ENCODE results near the gene KHDRBS1.

The KHDRBS1 gene

DNA sequence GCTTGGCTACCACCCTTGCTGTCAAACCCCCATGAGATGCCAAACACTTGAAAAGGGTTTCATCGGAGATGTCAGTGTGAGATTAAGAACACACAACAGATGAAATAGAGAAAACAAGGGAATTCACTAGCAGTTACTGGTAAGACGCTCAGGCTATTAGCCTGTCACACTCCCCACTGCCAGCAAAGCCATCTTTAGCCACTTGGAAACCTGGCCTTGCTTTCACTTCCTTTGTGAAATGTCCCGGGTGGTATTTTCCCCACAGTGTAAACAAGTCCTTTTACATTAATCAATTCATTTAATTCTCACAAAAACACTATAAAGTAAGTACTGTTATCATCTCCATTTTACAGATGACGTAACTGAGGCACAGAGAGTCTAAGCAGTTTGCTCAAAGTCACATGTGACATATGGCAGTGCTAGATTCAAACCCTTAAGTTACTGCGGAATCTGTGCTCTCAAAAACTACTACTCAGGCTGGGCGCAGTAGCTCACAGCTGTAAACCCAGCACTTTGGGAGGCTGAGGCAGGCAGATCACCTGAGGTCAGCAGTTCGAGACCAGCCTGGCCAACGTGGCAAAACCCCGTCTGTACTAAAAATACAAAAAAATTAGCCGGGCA, 32.7 kb upstream of the KHDRBS1 start:
- no peak for DNase-seq (ENCODE audit: extremely low spot score)
- TF ChIP-seq, protein P1, sequence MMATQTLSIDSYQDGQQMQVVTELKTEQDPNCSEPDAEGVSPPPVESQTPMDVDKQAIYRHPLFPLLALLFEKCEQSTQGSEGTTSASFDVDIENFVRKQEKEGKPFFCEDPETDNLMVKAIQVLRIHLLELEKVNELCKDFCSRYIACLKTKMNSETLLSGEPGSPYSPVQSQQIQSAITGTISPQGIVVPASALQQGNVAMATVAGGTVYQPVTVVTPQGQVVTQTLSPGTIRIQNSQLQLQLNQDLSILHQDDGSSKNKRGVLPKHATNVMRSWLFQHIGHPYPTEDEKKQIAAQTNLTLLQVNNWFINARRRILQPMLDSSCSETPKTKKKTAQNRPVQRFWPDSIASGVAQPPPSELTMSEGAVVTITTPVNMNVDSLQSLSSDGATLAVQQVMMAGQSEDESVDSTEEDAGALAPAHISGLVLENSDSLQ (IDR thresholded peaks at IDR 0.05), result no peak
- TF ChIP-seq FOXA1 (IDR thresholded peaks at IDR 0.05), result no peak
- POLR2A ChIA-PET, result interaction anchor here (1.1 kb wide), 1 partner anchor 91 kb away, joined by 3 read pairs; no protein-coding TSS in a partner anchor
- CTCF ChIA-PET, result no interaction called here

DNA sequence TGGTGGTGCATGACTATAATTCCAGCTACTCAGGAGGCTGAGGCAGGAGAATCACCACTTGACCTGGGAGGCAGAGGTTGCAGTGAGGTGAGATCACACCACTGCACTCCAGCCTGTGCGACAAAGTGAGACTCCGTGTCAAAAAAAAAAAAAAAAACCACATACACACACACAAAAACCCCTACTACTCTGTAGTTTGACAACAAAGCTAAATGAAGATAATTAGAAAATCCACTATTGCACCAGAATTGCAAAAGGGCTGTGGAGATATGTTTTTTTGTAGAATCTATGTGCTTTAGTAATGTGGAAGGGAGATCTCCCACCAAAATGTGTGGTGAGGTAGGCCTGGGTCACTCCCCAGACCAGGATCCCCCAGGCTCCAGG, 32.2 kb upstream of the KHDRBS1 start:
- no peak for DNase-seq (ENCODE audit: extremely low spot score)
- TF ChIP-seq BHLHE40 (IDR thresholded peaks at IDR 0.05; ENCODE audit: borderline replicate concordance) (no peak), L3MBTL2 (conservative IDR thresholded peaks at IDR 0.05) (no peak), TARDBP (IDR thresholded peaks at IDR 0.05) (no peak), ARNT (IDR thresholded peaks at IDR 0.05) (no peak), FOXA1 (IDR thresholded peaks at IDR 0.05) (no peak), FOXM1 (IDR thresholded peaks at IDR 0.05; ENCODE audit: borderline replicate concordance) (no peak), SP1 (IDR thresholded peaks at IDR 0.05) (no peak), CTBP1 (IDR thresholded peaks at IDR 0.05; ENCODE audit: borderline replicate concordance) (no peak), SUZ12 (IDR thresholded peaks at IDR 0.05) (no peak), HDGF (IDR thresholded peaks at IDR 0.05; ENCODE audit: borderline replicate concordance) (no peak), ZNF384 (IDR thresholded peaks at IDR 0.05) (no peak), ELF4 (IDR thresholded peaks at IDR 0.05) (no peak), NFRKB (IDR thresholded peaks at IDR 0.05) (no peak), FOXK2 (IDR thresholded peaks at IDR 0.05) (no peak), LEF1 (IDR thresholded peaks at IDR 0.05; ENCODE audit: borderline replicate concordance) (no peak)
- TF ChIP-seq, protein P1 (IDR thresholded peaks at IDR 0.05), result no peak
- POLR2A ChIA-PET, result interaction anchor here (1.1 kb wide), 1 partner anchor 90 kb away, joined by 3 read pairs; no protein-coding TSS in a partner anchor
- CTCF ChIA-PET, result no interaction called here

DNA sequence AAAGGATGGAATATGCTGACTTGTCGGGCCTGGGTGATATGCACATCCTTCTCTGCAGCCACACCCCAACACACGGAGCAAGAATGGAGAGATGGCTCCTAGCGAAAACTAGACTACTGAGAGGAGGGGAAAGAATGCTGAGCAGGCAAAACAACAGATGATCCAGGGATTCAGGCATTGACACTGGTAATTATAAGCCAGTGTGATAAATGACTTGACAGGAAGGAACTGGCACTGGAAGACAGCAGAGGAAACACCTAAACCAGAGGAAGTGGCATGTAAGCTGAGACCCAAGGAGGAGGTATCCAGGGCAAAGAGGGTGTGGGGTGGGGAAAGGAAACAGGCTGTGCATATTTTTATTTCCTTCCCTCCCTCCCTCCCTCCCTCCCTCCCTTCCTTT, 31.7 kb upstream of the KHDRBS1 start:
- ChIA-PET CTCF (no interaction called here), POLR2A (interaction anchor here (1.1 kb wide), 1 partner anchor 90 kb away, joined by 3 read pairs; no protein-coding TSS in a partner anchor)
- no peak for DNase-seq (ENCODE audit: extremely low spot score)
- TF ChIP-seq, protein P1 (IDR thresholded peaks at IDR 0.05), result 0 out of 2 replicates have a peak, but pooled peaks have one; percentile 21
- TF ChIP-seq FOXM1 (IDR thresholded peaks at IDR 0.05; ENCODE audit: borderline replicate concordance), result no peak

DNA sequence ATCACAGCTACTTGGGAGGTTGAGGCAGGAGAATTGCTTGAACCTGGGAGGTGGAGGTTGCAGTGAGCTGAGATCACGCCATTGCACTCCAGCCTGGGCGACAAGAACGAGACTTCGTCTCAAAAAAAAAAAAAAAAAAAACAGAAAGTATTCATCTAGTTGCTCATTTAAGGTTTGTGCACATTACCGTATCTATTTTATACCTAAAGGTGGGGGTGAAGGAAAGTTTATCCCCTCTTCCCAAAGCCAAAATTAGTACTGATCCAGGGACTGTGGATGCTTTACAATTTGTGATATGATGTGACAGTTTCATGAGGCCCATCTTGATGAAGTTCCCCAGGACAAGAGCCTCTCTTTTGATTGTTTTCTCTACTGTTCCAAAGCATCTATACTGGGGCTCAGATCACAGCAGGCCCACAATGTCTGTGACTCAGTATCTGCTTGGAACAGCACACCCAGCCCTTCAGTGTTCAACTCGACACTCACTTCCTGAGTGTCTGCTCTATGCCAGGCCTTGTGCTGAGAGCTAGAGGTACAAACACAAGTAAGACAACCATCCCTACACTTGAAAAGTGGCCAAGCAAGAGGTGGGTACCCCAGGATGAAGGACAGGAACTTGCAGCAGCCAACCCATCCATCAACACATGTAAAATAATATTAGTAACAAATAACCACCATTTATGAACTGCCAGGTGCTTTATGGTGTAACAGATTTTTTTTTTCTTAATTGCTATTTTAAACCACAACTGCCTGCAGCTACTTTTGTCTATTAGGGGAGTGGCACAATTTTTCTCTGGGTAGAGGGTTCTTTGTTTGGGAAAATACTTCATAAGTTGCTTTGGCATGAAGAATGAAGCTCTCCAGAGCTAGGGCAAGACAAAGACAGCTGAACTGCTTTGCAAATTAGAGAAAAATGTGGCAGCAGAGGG, 29.0 kb upstream of the KHDRBS1 start:
- ChIA-PET POLR2A (interaction anchor here (1.2 kb wide), 1 partner anchor 29 kb away, joined by 4 read pairs; no protein-coding TSS in a partner anchor), CTCF (interaction anchor here (0.7 to 1.8 kb wide), 2 partner anchors 19 to 21 kb away, joined by 3 to 7 read pairs (median 3); no protein-coding TSS in a partner anchor)
- no peak for TF ChIP-seq L3MBTL2 (conservative IDR thresholded peaks at IDR 0.05)
- TF ChIP-seq ELF4 (IDR thresholded peaks at IDR 0.05), result no peak
- TF ChIP-seq TARDBP (IDR thresholded peaks at IDR 0.05), result no peak
- no peak for TF ChIP-seq NFRKB (IDR thresholded peaks at IDR 0.05)
- no peak for DNase-seq (ENCODE audit: extremely low spot score)

DNA sequence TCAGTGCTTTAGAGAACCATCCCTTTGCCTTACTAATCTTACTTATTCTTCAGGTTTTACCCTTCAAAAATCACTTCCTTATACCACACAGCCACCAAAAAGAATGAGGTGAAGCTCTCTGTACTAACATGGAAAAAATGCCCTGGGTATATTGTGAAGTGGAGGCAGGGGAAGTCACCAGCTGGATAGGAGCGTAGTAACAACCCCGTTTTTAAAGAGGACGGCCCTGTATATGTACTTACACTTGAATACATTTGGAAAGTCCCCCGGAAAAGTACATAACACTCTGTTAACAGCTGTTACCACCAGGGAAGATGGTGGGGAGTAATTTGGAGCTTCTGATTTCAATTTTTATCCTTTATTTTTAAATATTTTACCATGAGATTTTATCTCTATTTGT, 28.2 kb upstream of the KHDRBS1 start:
- no peak for TF ChIP-seq ZNF384 (IDR thresholded peaks at IDR 0.05)
- TF ChIP-seq, protein P1 (IDR thresholded peaks at IDR 0.05), result no peak
- TF ChIP-seq L3MBTL2 (conservative IDR thresholded peaks at IDR 0.05), result no peak
- no peak for TF ChIP-seq HDGF (IDR thresholded peaks at IDR 0.05; ENCODE audit: borderline replicate concordance)
- TF ChIP-seq ARNT (IDR thresholded peaks at IDR 0.05), result no peak
- TF ChIP-seq BHLHE40 (IDR thresholded peaks at IDR 0.05; ENCODE audit: borderline replicate concordance), result no peak
- TF ChIP-seq FOXA1 (IDR thresholded peaks at IDR 0.05), result no peak
- no peak for DNase-seq (ENCODE audit: extremely low spot score)
- POLR2A ChIA-PET, result interaction anchor here (1.2 kb wide), 1 partner anchor 28 kb away, joined by 4 read pairs; no protein-coding TSS in a partner anchor
- CTCF ChIA-PET, result interaction anchor here (0.7 to 1.8 kb wide), 2 partner anchors 18 to 21 kb away, joined by 3 to 7 read pairs; no protein-coding TSS in a partner anchor

DNA sequence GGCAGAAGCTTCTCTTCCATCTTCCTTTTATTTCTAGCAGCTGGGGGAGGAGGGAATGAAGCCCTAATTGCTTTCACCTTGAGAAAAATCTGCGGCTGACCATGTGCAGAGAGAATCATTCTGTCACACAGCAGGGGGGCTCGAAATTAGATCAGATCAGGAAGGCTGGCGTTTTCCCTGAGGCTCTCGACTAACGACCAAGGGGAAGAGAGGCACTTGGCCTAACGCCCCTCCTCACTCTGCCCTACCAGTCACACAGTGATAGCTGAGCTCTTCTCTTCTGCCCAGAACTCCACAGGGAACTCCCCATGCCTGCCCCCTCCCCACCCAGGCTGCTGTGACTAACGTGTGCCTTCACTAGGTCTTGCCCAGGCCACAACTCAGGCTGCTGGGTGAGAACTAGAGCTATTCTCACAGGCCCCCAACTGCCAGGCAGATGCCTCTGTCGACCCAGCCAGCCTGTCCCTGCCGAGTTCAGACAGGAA, 26.5 kb upstream of the KHDRBS1 start:
- CTCF ChIA-PET, result interaction anchor here (1.0 to 1.1 kb wide), 2 partner anchors 10 to 16 kb away, joined by 4 read pairs; no protein-coding TSS in a partner anchor
- POLR2A ChIA-PET, result interaction anchor here (0.6 to 1.3 kb wide), 3 partner anchors 10 to 26 kb away, joined by 3 to 4 read pairs (median 4); partner anchors contain the start of gene KHDRBS1
- TF ChIP-seq, protein P1 (IDR thresholded peaks at IDR 0.05), result no peak
- TF ChIP-seq NFRKB (IDR thresholded peaks at IDR 0.05), result no peak
- peak; percentile 36 for DNase-seq (ENCODE audit: extremely low spot score)
